BE2C (cell line): Measurements from ENCODE around the gene RAB7B.

ENCODE experiments used
- DNase-seq: peaks from one replicate; pipeline ENCODE4 v3.0.0-alpha.2; 2020
- H3K27me3 ChIP-seq: fragments of 250-450 bp; sonication (Bioruptor Pico); 2 replicates; pipeline ENCODE4 v1.5.1; 2020; ENCODE audit warnings: mild to moderate bottlenecking
- H3K36me3 ChIP-seq: fragments of 250-450 bp; sonication (Bioruptor Pico); 2 replicates; pipeline ENCODE4 v1.5.1; 2020; ENCODE audit warnings: mild to moderate bottlenecking
- H3K4me1 ChIP-seq: fragments of 250-450 bp; sonication (Bioruptor Pico); 2 replicates; pipeline ENCODE4 v1.5.1; 2020
- H3K4me3 ChIP-seq: 2 replicates; pipeline ENCODE4 v1.5.1; 2011; ENCODE audit warnings: low read depth, low read length
- H3K9me3 ChIP-seq: fragments of 250-450 bp; sonication (Bioruptor Pico); 2 replicates; pipeline ENCODE4 v1.5.1; 2020
- CTCF ChIP-seq: IDR thresholded peaks from 2 replicates; pipeline ENCODE4 v1.5.1; 2012; ENCODE audit warnings: mild to moderate bottlenecking, low read depth, low read length

Gene RAB7B

GRCh38 chr1:206011057-206011456 is 7.9 kb upstream of the RAB7B start:
- H3K9me3 ChIP-seq = no peaks in the 10 kb centered on the region
- no peak overlapping the region for H3K4me3 ChIP-seq
- no peaks in the 10 kb centered on the region for H3K36me3 ChIP-seq
- no peaks in the 10 kb centered on the region for H3K27me3 ChIP-seq
- H3K4me1 ChIP-seq = no peaks in the 10 kb centered on the region
- no peak for DNase-seq
- TF ChIP-seq CTCF = no peak

- H3K36me3 ChIP-seq = no peaks in the 10 kb centered on the region
- no peak for TF ChIP-seq CTCF
- H3K9me3 ChIP-seq = no peaks in the 10 kb centered on the region
- H3K4me3 ChIP-seq = no peak overlapping the region
- no peak for DNase-seq
- H3K4me1 ChIP-seq = no peaks in the 10 kb centered on the region
- H3K27me3 ChIP-seq = no peaks in the 10 kb centered on the region
These were observed 6.9 kb upstream of the RAB7B start for GRCh38 chr1:206010060-206010459.

- DNase-seq = no peak
- Histone ChIP-seq H3K27me3 (no peaks in the 10 kb centered on the region), H3K4me3 (no peak overlapping the region), H3K4me1 (no peaks in the 10 kb centered on the region), H3K36me3 (no peaks in the 10 kb centered on the region), H3K9me3 (no peaks in the 10 kb centered on the region)
- TF ChIP-seq CTCF = no peak
These were observed 3.8 kb upstream of the RAB7B start for GRCh38 chr1:206006946-206007345.

GRCh38 chr1:206005778-206006180 is 2.6 kb upstream of the RAB7B start:
- Histone ChIP-seq H3K4me3 (no peak overlapping the region), H3K36me3 (no peaks in the 10 kb centered on the region), H3K9me3 (no peaks in the 10 kb centered on the region), H3K4me1 (no peaks in the 10 kb centered on the region), H3K27me3 (no peaks in the 10 kb centered on the region)
- TF ChIP-seq CTCF = no peak
- DNase-seq = no peak

- Histone ChIP-seq H3K36me3 (no peaks in the 10 kb centered on the region), H3K4me1 (no peaks in the 10 kb centered on the region), H3K27me3 (no peaks in the 10 kb centered on the region), H3K4me3 (no peak overlapping the region), H3K9me3 (no peaks in the 10 kb centered on the region)
- DNase-seq = no peak
- no peak for TF ChIP-seq CTCF
These were observed 2.0 kb upstream of the RAB7B start for GRCh38 chr1:206005234-206005633.

GRCh38 chr1:206004826-206005225 is 1.6 kb upstream of the RAB7B start:
- Histone ChIP-seq H3K27me3 (no peaks in the 10 kb centered on the region), H3K4me1 (no peaks in the 10 kb centered on the region), H3K36me3 (no peaks in the 10 kb centered on the region), H3K9me3 (no peaks in the 10 kb centered on the region), H3K4me3 (no peak overlapping the region)
- no peak for DNase-seq
- no peak for TF ChIP-seq CTCF
